ENCODE measurements around the gene REC114.

Gene REC114

GRCh38 chr15:73454096-73454495 lies 11.1 kb downstream of the REC114 start:
- TF ChIP-seq CTCF (IDR thresholded peaks at IDR 0.05; ENCODE audit: low read depth, low read length) = no peak
- no peak for DNase-seq (ENCODE audit: low read depth in 2 of 2)

GRCh38 chr15:73455876-73456275 lies 12.9 kb downstream of the REC114 start:
- H3K4me3 ChIP-seq (replicated peaks in 1 of 2; ENCODE audit: low read depth in 2 of 2, low read length in 2 of 2) = no peak overlapping the region
- no peak for DNase-seq (ENCODE audit: low read depth in 2 of 2)
- TF ChIP-seq CTCF (IDR thresholded peaks at IDR 0.05; ENCODE audit: low read depth, low read length) = no peak

More at GRCh38 chr15:73454096-73454495, 11.1 kb downstream of the REC114 start:
- no peak overlapping the region for H3K4me3 ChIP-seq (replicated peaks in 1 of 2; ENCODE audit: low read depth in 2 of 2, low read length in 2 of 2)

GRCh38 chr15:73457334-73457733 lies 14.4 kb downstream of the REC114 start:
- no peak for DNase-seq (ENCODE audit: low read depth in 2 of 2)
- H3K4me3 ChIP-seq (replicated peaks in 1 of 2; ENCODE audit: low read depth in 2 of 2, low read length in 2 of 2) = no peak overlapping the region
- TF ChIP-seq CTCF (IDR thresholded peaks at IDR 0.05; ENCODE audit: low read depth, low read length) = no peak

- no peak for TF ChIP-seq CTCF (IDR thresholded peaks at IDR 0.05; ENCODE audit: low read depth, low read length)
- DNase-seq (ENCODE audit: low read depth in 2 of 2) = no peak
Observed at GRCh38 chr15:73460662-73461061, 17.7 kb downstream of the REC114 start.

GRCh38 chr15:73464602-73465001 lies 21.6 kb downstream of the REC114 start:
- DNase-seq (ENCODE audit: low read depth in 2 of 2) = peak in 1 of 2 donors; percentile 1
- peak; percentile 20 for TF ChIP-seq CTCF (IDR thresholded peaks at IDR 0.05; ENCODE audit: low read depth, low read length)
- no peak overlapping the region for H3K4me3 ChIP-seq (replicated peaks in 1 of 2; ENCODE audit: low read depth in 2 of 2, low read length in 2 of 2)

More at GRCh38 chr15:73460662-73461061, 17.7 kb downstream of the REC114 start:
- no peak overlapping the region for H3K4me3 ChIP-seq (replicated peaks in 1 of 2; ENCODE audit: low read depth in 2 of 2, low read length in 2 of 2)

GRCh38 chr15:73467758-73468157 lies 24.8 kb downstream of the REC114 start:
- TF ChIP-seq CTCF (IDR thresholded peaks at IDR 0.05; ENCODE audit: low read depth, low read length) = no peak
- H3K4me3 ChIP-seq (replicated peaks in 1 of 2; ENCODE audit: low read depth in 2 of 2, low read length in 2 of 2) = no peak overlapping the region
- no peak for DNase-seq (ENCODE audit: low read depth in 2 of 2)

GRCh38 chr15:73474785-73475184 lies 31.8 kb downstream of the REC114 start:
- TF ChIP-seq CTCF (IDR thresholded peaks at IDR 0.05; ENCODE audit: low read depth, low read length) = no peak
- no peak overlapping the region for H3K4me3 ChIP-seq (replicated peaks in 1 of 2; ENCODE audit: low read depth in 2 of 2, low read length in 2 of 2)
- no peak for DNase-seq (ENCODE audit: low read depth in 2 of 2)
